HG03342 (cell line): Measurements from ENCODE around the gene ACTRT3.
A peak's percentile ranks its signal among the peaks of the same experiment; 100 is the strongest.

Experiments used
- ATAC-seq: cut with Tn5 transposase; IDR thresholded peaks from one replicate; pipeline ENCODE4 v1.9.1; 2021; ENCODE audit warnings: mild to moderate bottlenecking, moderate library complexity; ENCODE audit not compliant: unreplicated experiment

The ACTRT3 gene

GRCh38 chr3:169769287-169770181 is at the start of gene ACTRT3:
Gene ACTRT3 (minus strand): TSS chr3:169769561. CDS start chr3:169769520, 41 bp downstream.
- ATAC-seq = peak; percentile 27

GRCh38 chr3:169818316-169818715 is 49.0 kb upstream of the ACTRT3 start:
- no peak for ATAC-seq

- no peak for ATAC-seq
These were observed 46.3 kb upstream of the ACTRT3 start for GRCh38 chr3:169815590-169816150.

- ATAC-seq = peak; percentile 94
These were observed 44.6 kb upstream of the ACTRT3 start for GRCh38 chr3:169813757-169814517.

- no peak for ATAC-seq
These were observed 43.9 kb upstream of the ACTRT3 start for GRCh38 chr3:169813278-169813677.

- ATAC-seq = peak; percentile 51
These were observed 43.2 kb upstream of the ACTRT3 start, which contains the start of the genes LRRC34 and LRRIQ4 for GRCh38 chr3:169812332-169813235. Gene LRRC34 (minus strand): TSS chr3:169812904. CDS start chr3:169812548, 356 bp downstream. Gene LRRIQ4 (plus strand): TSS chr3:169812870. CDS start chr3:169821922, 9,052 bp downstream.

- ATAC-seq = peak; percentile 6
These were observed 42.4 kb upstream of the ACTRT3 start for GRCh38 chr3:169811631-169812331.

GRCh38 chr3:169809230-169809795 is 40.0 kb upstream of the ACTRT3 start:
- no peak for ATAC-seq

GRCh38 chr3:169804681-169805080 is 35.3 kb upstream of the ACTRT3 start:
- ATAC-seq = no peak

GRCh38 chr3:169792359-169792758 is 23.0 kb upstream of the ACTRT3 start:
- ATAC-seq = no peak

GRCh38 chr3:169790687-169791429 is 21.5 kb upstream of the ACTRT3 start:
- ATAC-seq = no peak

GRCh38 chr3:169790219-169790618 is 20.9 kb upstream of the ACTRT3 start:
- no peak for ATAC-seq

GRCh38 chr3:169787791-169788190 is 18.4 kb upstream of the ACTRT3 start:
- ATAC-seq = no peak

GRCh38 chr3:169787120-169787519 is 17.8 kb upstream of the ACTRT3 start:
- ATAC-seq = no peak

- no peak for ATAC-seq
These were observed 12.0 kb upstream of the ACTRT3 start for GRCh38 chr3:169781209-169781855.

GRCh38 chr3:169780742-169781141 is 11.4 kb upstream of the ACTRT3 start:
- ATAC-seq = no peak

GRCh38 chr3:169777822-169778221 is 8.5 kb upstream of the ACTRT3 start:
- ATAC-seq = no peak

- no peak for ATAC-seq
These were observed 4.8 kb upstream of the ACTRT3 start for GRCh38 chr3:169774186-169774585.
